K562 (cell line): ENCODE measurements around the gene STX17. TPM values are rescaled to one million over a fixed set of nuclear protein-coding genes. Genes with fewer than 3 reads are reported as not detected.

Source experiments
- MGA ChIP-seq: fragments of 450-650 bp; IDR thresholded peaks from 2 replicates; pipeline ENCODE4 v1.6.1; 2016; ENCODE audit warnings: mild to moderate bottlenecking, moderate library complexity
- NR3C1 ChIP-seq: sonication (generic); formaldehyde crosslinking; IDR thresholded peaks from 2 replicates; pipeline ENCODE4 v1.8.1; 2022; ENCODE audit warnings: missing genetic modification reagents
- PCBP1 ChIP-seq: fragments of 200-400 bp; formaldehyde crosslinking; IDR thresholded peaks from 2 replicates; pipeline ENCODE4 v1.6.1; 2018; ENCODE audit warnings: mild to moderate bottlenecking, low read depth, low read length; ENCODE audit not compliant: poor library complexity, severe bottlenecking
- PURB ChIP-seq: sonication (generic); formaldehyde crosslinking; IDR thresholded peaks from 2 replicates; pipeline ENCODE4 v1.9.0; 2021; ENCODE audit warnings: low read depth, mild to moderate bottlenecking, missing genetic modification reagents
- RBM14 ChIP-seq: fragments of 200-400 bp; formaldehyde crosslinking; IDR thresholded peaks from 2 replicates; pipeline ENCODE4 v1.6.1; 2018; ENCODE audit warnings: low read depth, mild to moderate bottlenecking, low read length, moderate library complexity, borderline replicate concordance; ENCODE audit not compliant: insufficient read depth
- SIX5 ChIP-seq, 2 experiments: IDR thresholded peaks; 2 replicates each; pipeline ENCODE4 v1.6.1; 2011; ENCODE audit warnings: low read length in 2 of 2, borderline replicate concordance in 1 of 2, low read depth in 1 of 2, mild to moderate bottlenecking in 1 of 2, moderate library complexity in 1 of 2; ENCODE audit not compliant: insufficient read depth in 1 of 2
- ZNF274 ChIP-seq: IDR thresholded peaks from 2 replicates; pipeline ENCODE4 v1.6.1; 2011; ENCODE audit warnings: low read depth, mild to moderate bottlenecking, low read length, moderate library complexity, borderline replicate concordance
- polyA plus RNA-seq, 8 experiments: library from polyadenylated mRNA; depleted of rRNA in 4 of 8; stranded (reverse) in 5 of 8; unstranded in 3 of 8; fragments of >200 nt; fragmentation: Nextera tagmentation in 2 of 8; fragmentation: Illumina TruSeq in 1 of 8; extraction: Ambion mirVana in 2 of 8; extraction: Trizol in 1 of 8; gene quantifications; 2 replicates each; pipeline versions ENCODE4 v1.2.1 to v1.2.3, GENCODE V29; 2011 to 2014; ENCODE audit warnings: inconsistent platforms in 1 of 8, missing spikeins in 1 of 8
- total RNA-seq, 7 experiments: library from RNA; depleted of rRNA in 6 of 7; stranded (reverse); fragments of >200 nt in 6 of 7; fragmentation: Illumina TruSeq in 2 of 7; extraction: Trizol in 2 of 7; gene quantifications; 2 replicates each; pipeline versions ENCODE4 v1.2.1 to v1.2.3, GENCODE V29; 2011 to 2021; ENCODE audit warnings: low replicate concordance in 1 of 7

STX17 gene
- total and polyA plus RNA-seq, 9 of the 15 experiments (the other 6 are each of a cell fraction or from before 2014, with no cell fraction given), result 14.4 to 25.1 (median 19.0) TPM

GRCh38 chr9:99948482-99948881, 42.0 kb downstream of the STX17 start (continued):
- TF ChIP-seq MGA (no peak), PURB (CRISPR knock-in tag) (no peak), NR3C1 (CRISPR knock-in tag) (no peak), RBM14 (no peak), SIX5 (IDR thresholded peaks at IDR 0.05; ENCODE audit: borderline replicate concordance in 1 of 2, insufficient read depth in 1 of 2, low read depth in 1 of 2, low read length in 2 of 2) (no peak), ZNF274 (no peak), PCBP1 (no peak)
